ENCODE data around the gene TTC16.
"Not testable (repeated sequence)": the region's sequence is repeated elsewhere in the genome, so short reads cannot be mapped to it uniquely, and the experiment has no call there.

TTC16 gene

GRCh38 chr9:127769929-127770582 is 54.2 kb downstream of the TTC16 start:
- DNase-seq, result no peak

DNA sequence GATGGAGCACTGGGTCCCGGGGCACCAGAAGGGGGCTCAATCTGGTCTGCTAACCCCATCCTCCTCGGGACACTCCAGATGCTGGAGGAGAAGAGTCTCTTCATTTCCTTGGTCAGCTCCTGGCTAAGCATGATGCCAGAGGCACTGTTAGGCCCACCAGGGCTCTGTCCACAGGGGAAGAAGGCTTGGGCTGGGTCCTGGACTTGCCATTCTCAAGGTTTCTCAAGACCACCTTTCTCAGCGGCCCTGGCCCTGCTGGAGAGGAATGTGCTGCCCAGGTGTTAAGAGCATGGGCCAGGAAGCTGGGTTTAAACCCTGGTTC is 54.7 kb downstream of the TTC16 start:
- no peak for DNase-seq

DNA sequence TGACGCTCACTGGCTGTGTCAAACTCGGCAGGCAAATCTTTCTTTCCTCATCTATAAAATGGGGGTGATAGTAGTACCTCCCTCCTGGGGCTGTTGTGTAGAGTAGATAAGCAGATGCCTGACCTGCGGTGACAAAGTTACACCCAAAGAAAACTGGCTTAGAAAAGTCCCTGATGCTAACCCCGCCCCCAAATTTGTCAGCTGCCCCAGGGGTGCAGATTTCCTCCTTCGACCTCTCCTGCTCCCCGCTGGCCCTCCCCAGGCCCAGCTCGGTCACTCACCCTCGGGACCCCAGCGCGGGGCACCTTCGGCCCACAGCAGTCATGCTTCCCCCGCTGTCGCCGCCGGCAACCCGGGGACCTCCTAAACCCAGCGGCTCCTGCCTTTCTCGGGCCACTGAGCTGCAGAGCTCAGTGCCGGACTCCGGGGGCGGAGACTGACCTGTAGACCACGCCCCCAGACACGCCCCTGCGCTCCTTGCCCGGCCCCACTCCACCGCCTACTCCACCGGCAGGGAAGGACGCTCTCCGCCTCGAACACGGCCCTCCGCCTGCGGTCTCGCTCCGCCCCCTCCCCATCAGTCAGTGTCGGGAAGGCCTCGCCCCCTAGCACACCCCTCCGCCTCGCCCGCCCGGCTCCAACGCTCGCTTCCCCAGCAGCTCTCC is 55.2 kb downstream of the TTC16 start:
- DNase-seq, result peak; percentile 95 to 97

GRCh38 chr9:127771570-127772189 is 55.8 kb downstream of the TTC16 start:
- no peak for DNase-seq

- DNase-seq, result no peak
Observed at GRCh38 chr9:127772603-127773002, 56.7 kb downstream of the TTC16 start.

DNA sequence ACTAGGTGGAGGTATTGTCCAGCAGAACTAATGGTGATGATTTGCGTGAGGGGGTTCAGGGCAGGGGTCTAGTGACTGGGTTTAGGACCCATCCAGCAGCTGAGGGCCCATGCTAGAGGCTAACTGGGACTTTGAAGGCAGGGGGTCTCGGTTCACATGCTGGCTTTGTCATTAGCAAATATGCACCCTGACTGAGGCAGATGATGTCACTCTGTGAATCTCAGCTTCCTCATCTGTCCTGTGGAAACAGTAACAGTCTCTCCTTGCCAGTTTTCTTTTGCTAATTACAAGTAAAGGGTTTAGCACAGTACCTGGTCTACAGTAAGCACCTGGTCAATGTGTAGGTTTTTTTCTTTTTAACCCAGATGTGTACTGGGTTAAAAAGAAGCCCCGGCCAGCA is 57.4 kb downstream of the TTC16 start:
- DNase-seq, result no peak

GRCh38 chr9:127773981-127774380 is 58.1 kb downstream of the TTC16 start:
- no peak for DNase-seq

- peak; percentile 56 to 78 for DNase-seq
Observed at GRCh38 chr9:127776195-127776923, 60.5 kb downstream of the TTC16 start.

- DNase-seq, result no peak
Observed at GRCh38 chr9:127776924-127777289, 61.0 kb downstream of the TTC16 start.

DNA sequence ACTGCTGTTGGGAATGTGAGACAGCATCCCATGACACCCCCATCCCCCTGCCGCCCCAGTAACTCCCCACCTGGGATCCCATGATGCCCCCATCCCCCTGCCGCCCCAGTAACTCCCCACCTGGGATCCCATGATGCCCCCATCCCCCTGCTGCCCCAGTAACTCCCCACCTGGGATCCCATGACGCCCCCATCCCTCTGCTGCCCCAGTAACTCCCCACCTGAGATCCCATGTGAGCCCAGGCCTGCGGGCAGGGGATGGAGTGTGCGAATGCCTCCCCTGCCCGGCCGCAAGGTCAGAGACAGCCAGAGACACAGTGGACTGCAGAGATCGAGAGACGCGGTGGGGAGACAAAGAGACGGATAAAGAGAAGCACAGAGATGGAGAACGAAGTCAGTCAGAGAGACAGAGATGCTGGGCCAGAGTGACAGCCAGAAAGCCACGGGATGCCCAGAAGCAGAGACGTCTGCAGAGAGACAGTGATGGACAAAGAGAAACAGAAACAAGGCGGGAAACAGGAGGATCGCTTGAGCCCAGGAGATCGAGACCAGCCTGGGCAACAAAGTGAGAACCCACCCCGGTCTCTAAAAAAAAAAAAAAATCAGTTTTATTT is 61.6 kb downstream of the TTC16 start:
- DNase-seq, result no peak

- peak; percentile 39 to 43 for DNase-seq
Observed at GRCh38 chr9:127778280-127779135, 62.6 kb downstream of the TTC16 start, which contains the start of gene SH2D3C. Gene SH2D3C, minus strand, starts transcription at chr9:127778666. Its CDS starts 39 bp downstream, at chr9:127778627.

DNA sequence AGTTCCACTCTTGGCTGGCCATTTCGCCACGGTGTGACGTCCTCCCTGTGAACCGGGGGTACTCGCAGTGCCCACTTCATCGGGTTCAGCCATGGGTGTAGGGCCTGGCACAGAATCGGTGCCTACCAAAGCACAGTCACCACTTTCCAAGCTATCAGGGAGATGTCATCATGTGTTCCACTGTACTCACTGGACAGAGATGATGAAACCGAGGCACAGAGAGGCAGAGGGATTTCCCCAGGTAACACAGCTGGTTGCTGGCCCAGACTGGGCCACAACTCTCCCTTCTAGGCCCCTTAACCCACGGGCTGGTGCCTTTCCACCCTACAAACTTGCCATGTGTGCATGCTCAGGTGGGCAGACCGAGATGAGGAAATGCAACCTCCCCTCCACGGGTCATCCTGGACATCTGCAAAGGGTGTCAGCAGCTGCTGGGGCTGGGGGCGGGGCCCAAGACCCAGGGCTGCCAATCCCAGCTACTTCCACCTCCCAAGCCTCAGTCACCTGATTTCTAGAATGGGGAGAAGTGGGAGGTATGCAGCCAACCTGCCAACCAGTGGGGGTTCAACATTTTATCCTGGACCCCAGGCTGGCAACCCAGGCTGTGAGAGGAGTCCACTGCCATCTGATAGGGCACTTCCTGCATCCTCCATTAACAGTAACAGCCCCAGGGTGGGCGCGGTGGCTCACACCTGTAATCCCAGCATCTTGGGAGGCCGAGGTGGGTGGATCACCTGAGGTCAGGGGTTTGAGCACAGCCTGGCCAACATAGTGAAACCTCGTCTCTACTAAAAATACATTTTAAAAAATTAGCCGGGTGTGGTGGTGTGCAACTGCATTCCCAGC is 63.5 kb downstream of the TTC16 start:
- DNase-seq, result peak in 1 of 2 experiments; percentile 75

DNA sequence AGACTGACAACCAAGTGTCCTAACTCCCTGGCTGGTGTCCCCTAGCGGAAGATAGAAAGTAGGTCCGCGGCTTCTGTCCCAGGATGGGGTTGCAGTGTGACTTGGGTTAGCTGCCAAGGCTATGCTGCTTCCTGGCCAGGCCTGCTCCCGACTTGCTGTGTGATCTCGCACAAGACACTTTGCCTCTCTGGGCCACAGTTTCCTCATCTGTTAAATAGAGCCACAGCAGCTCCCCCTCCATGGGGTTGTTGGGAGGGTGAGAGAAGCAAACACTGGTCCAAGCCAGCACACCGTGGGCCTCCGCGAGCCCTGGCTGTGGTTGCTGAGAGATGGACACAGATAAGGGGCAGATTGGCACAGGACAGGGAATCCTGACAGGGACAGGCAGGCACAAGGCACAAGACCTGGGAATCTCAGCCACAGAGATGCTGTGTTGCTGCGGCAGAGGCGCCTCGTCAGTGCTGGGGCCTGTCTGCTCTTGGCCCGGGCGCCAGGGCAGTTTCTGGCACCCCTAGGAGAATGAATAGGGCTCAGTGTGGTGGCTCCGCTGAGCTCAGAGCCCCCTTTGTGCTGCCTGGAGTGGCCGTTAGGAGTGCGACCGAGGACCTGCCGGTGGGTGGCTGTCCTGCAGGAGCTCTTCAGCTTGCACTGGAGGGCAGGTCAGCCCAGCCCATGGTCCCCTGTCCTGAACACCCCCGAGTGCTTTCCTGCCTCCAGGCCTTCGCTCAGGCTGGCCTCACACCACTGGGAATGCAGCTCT is 64.4 kb downstream of the TTC16 start:
- DNase-seq, result no peak

DNA sequence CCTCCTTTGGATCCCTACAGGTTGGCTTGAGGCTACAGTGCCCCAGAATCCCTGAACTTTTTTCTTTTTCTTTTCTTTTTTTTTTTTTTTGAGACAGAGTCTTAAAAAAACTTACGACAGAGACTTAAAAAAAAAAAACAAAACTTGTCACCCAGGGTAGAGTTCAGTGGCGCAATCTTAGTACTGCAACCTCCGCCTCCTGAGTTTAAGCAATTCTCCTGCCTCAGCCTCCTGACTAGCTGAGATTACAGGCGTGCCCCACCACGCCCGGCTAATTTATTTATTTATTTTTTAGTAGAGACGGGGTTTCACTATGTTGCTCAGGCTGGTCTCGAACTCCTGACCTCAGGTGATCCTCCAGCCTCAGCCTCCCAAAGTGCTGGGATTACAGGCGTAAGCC is 65.0 kb downstream of the TTC16 start:
- DNase-seq, result not testable (repeated sequence)
